ENCODE measurements around the gene GBX2.

GBX2 gene

DNA sequence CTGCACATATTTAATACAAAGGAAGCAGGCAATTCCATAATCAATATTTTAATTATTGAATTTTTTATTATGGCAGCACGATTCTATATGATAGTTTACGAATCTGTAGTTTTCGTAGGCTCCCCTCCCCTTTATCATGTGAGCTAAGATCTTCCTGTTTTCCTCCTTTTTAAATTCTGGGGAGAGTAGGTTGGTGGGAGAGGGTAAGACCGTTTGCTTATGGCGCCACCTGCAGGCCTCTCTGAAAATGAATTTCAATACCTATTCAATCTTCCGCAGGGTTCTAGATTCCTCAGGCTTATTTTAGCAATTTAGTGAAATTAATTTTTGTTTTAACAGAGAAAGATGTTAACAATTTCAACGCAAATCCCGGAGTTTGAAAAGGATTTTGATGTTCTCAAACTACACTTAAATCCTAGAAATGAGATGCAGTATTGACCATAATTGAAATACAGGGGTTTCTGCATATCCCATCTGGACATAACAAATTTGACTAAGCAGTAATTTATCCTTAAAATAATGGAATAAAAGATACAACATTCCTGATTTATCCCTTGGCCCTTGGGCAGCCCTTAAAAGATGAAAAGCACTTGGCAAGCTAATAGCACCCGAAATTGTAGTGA lies 12.8 kb upstream of the GBX2 start:
- DNase-seq (ENCODE audit: low read depth in 2 of 2), result peak; percentile 17 to 34

DNA sequence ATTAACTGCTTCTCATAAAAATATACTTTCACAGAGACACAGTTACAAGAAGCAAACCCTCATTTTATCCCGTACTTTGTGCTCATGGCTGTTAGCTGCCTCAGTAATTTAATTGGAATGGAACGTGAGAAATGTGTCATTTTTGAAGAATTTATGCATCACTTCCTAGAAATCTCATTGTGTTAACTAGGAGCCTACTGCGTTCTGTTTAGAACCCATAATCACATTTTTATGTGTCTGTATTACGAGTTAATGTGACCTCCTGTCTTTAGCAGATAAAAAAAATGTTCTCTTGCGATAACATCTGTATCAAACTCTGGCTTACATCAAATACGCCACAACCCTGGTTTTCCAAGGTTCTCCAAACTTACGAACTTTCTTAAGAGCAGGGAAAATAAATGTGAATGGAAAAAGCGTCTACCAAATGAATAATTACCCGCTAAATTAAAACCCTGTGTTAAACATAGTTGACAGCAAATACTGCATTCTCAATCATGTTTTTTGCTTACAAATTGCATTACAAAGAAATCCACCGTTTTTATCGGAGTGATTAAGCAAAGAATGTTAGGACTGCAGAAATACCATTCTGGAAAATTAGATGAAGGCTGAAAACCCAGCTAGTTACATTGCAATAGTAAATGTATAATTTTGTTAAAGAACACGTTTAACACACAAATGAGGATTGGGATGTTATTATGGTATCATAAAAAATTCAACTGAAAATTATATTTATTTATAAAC lies 12.1 kb upstream of the GBX2 start:
- no peak for DNase-seq (ENCODE audit: low read depth in 2 of 2)

DNA sequence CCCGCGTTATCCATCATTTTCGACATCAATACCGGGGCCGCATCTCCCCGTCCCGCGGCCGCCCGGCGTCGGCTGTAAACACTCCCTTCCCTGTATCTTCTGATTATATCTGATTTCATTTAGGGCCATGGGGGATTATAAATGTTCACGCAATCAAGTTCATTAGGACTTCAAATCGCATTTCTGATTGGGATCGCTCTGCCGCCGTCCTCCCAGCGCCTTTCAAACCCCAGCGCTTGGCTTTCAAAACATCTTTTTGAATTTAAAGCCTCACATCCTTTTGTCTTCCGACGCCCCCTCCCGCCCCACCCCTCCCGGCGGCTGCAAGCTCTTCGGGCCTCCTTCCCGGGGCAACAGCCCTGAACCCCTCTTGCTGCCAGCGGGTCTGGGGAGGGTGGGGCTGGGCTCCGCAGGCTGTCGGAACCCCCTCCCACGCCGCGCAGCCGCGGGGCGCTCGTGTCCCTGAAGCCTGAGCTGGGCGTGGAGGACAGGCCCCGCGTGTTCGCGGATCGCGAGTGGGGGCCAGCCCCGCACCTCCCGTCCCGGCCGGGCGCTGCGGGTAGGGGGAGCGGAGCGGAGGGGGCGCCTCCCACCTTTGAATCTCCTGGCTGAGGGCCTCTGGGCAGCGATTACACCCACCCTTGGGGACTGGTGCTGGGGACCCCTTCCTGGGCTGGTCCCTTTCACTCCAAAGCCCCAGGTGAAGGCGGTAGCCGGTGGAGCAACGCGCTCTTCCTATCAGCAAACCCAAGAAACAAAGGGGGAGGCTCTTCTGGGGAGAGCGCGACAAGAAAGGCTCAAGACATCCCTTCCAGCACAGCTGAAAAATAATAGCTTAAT lies 11.3 kb upstream of the GBX2 start:
- no peak for DNase-seq (ENCODE audit: low read depth in 2 of 2)

DNA sequence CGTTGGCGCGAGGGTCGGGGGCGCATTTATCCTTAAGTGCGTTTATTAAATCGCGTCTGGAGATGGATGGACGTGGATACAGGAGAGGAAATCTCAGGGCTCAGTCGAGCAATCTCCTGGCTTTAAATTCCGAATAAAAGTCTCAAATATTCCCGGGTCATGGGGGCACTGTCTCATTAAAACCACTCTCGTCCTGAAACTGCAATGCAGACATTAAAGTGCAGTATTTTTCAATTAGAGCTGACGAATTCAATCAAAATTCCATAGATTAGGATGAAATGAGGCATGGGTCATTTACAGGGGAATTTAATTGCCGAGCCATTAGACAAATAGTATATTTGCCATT lies 10.7 kb upstream of the GBX2 start:
- DNase-seq (ENCODE audit: low read depth in 2 of 2), result no peak

DNA sequence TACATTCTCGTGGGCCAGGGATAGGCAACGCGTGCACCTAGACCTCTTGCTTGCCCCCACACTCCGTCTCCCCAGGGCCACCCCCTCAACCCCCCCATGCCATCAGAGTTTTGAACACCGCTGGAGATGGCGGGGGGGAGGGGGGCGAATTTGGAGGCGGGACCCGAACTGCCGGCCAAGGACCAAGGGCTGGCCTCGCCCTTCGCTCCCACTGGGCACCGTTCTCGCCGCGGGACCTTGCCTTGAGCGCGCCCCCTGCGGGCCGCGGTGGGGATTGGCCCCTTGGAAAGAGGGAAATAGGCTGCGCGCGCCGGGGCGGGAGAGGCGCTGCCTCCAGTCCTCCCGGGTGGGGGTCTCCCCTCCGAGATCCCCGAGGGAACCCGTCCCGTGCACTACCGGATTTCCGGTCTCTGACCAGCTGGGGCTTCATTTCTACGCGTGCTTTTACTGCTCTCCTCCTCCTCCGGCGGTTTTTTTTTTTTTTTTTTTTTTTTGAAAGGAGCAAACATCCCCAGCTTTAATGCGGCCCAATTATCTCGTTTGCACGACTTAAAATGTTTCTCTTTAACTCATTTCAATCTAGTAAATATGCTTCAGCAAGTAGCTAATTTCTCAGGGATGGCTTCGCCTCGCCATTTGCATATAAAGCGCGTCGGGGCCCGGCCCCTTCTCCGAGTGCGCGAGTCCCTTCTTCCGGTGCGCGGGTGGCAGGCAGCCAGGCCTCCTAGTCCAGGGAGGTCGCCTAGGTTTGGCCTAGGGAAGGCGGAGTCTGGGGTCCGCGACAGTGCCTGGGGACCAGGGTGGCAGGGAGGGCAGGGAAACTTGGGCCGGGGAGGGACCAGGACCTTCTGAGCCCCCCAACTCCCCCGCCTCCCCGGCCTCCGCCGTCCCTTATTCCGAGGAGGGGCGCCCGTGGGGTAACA lies 10.0 kb upstream of the GBX2 start:
- peak in 1 of 2 donors; percentile 32 for DNase-seq (ENCODE audit: low read depth in 2 of 2)

DNA sequence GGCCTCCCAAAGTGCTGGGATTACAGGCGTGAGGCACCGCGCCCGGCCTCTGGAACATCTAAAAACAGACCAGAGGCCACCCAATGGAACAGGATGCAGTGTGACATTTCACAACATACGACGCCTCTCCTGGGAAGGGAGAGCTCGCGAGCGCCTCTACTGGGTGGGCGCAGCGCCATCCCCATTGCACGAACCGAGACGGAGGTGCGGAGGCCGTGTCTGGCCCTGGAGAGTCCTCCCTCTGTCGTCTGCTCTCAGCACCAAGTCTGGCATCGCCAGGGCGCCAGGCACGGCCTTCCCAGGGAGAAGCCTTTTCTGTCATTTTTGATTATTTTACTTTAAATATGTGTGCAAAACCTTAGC lies 9.4 kb upstream of the GBX2 start:
- DNase-seq (ENCODE audit: low read depth in 2 of 2), result peak in 1 of 2 donors; percentile 31

DNA sequence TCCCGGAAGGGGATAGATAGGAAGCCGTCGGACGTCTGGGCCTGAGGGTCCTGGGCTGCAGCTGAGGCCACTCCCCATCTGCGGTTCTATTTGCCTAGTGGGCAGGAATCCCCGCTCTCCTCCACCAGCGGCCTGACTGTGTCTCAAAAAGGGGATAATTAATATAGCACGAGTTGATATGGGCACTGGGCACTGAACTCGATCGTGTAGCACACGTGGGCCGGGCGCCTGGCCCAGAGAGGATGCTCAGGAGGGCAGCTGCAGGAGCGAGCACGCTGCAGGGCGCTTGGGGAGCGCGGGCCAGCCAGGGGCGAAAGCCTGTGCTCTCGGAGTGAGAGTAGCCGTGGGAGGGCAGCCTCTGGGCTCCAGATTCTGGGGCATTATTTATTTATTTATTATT lies 8.8 kb upstream of the GBX2 start:
- no peak for DNase-seq (ENCODE audit: low read depth in 2 of 2)

DNA sequence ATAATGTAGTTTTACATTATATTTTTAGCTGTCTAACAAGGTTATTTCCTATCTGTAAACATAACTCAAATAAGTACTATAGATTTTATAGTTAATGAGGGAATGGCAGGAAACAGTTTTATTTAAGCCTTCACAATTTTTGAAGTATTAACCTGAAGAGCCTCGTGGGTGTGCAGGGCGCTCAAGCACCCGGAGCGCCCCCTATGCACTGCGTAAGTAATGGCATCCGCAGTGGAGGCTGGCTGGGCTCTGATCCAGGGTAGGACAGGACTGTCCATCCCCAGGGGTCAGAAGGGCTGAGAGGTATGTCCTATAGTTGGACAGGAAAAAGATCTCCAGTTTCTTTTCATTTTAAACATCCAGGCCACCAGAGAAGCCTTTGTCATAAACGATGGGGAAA lies 8.2 kb upstream of the GBX2 start:
- no peak for DNase-seq (ENCODE audit: low read depth in 2 of 2)

DNA sequence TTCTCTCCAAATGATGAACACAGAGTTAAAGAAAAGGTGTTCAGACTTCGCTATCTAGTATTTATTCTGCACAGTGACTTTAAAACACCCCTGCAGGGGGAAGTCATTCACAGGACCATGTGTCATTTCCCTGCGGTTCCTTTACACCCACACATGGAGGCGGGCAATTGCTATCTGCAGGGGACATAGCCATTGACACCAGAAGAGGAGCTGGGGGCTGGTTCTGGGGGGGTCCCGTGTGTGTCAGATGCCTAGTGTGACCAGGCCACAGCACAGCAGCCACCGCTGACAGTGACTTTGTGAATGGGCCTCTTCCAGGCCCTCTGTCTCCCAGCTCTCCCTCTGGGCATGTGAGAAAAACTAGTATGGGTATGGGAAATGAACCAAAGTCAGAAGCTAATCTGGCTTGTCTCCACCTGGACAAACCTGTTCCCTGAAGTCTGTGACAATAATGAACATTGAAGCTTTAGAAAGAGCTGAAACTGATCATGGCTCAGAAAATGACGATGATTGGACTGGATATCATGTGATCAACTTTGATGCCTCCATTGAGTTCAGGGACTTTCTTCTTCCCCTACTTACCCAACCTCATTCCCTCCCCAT lies 7.5 kb upstream of the GBX2 start:
- DNase-seq (ENCODE audit: low read depth in 2 of 2), result no peak

DNA sequence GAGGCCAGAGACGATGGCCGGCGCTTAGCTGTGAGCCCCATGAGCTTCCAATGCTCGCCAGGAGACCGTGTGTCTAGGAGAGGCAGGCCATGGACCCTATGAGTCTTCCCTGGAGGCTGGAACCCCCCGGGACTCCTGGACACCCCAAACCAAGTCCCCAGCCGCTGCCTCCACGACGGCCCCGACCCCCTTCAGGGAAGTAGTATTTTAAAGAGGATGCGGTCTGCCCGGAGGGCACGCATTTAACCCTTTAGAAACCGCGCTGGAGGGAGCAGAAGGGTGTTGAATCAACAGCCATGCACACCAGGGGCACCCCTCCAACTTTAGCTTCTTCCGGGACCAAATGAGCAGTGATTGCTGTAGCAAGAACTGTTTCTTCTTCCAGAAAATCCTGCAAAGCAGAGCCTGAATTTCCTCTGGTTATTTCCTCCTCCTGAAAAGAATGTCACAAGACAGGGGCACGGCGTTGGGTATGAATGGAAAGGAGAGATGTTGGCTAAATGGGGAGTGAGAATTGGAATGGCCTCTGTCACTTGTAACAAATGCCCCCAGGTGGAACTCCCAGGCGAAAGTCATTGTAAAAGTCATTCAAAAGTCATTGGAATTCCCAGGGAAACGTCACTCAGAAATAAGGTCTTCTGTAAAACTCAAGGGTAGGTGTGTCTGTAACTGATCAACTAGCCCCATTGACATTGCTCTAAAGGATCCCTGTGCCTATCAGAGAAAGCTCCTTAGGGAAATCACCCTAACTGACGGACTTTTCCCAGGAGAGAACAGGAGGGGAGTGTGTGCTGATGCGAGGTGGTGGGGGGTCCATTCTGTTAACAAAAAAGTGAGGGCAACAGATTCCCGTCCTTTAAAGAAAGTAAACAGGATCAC lies 5.8 kb upstream of the GBX2 start:
- DNase-seq (ENCODE audit: low read depth in 2 of 2), result no peak

DNA sequence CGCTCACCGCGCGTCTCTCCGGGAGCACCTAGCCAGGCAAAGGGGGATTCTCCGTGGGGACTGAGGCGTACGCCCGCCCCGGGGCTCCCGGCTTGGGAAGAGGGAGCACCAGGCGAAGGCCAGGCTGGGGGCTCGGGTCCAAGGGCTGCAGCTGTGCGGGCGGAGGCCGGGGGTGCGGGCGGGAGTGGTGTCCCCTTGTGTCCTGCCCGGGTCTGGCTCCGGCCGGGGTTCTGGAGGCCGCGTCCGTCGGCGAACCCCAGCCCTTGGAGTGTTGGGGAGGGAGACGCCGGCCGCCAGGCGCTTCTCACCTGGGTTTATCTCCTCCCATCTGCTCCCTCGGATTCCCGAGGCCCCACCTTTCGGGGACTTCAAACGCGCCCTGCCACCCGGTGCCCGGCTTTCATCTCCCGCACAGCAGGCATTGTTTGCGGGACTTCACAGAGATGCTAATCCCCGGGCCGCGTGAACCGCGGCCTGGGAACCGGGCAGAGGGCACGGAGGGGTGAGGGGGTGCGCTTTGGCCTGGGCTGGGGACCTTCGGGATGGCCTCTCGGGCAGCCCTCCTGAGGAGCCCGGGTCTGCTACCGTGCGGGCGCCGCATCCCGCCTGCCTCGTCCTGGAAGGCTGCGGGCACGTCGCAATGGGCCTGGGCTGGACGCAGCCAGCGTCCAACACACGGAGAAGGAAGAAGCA lies 5.0 kb upstream of the GBX2 start:
- DNase-seq (ENCODE audit: low read depth in 2 of 2), result no peak

DNA sequence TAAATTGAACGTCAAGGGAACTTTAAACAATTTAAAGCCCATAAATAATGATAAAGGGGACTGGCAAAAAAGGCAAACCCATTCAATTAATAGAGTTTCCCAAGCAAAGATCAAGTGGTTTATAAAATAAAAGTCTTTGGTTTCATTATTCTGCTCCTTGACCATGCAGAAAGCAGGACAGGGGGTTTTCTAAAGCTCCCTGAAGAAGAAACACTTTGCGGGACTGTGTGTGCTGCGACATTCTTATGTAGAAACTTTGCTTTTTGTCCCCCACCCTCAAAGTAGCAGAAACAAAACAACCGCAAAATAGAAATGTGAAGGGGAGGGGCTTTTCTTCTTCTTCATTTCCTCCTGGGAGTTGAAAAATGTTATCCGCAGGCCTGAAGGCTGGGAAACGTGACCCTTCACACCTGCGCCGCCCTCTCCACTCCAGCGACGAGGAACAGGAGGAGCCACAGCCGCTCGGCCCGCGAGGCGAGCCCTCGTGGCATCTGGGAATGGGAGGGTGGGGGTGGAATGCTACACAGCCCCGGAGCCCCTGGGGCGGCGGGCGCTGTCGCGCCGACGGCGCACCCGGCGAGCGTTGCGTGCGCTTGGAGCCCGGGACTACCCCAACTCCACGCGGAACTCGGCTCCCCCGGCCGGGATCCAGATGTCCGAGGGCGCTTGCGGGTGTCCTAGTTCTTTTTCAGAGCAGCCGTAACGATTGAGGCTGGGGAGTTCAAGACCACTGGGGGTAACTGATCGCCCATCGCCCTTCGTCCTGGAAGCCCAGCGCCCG lies 4.3 kb upstream of the GBX2 start:
- no peak for DNase-seq (ENCODE audit: low read depth in 2 of 2)

DNA sequence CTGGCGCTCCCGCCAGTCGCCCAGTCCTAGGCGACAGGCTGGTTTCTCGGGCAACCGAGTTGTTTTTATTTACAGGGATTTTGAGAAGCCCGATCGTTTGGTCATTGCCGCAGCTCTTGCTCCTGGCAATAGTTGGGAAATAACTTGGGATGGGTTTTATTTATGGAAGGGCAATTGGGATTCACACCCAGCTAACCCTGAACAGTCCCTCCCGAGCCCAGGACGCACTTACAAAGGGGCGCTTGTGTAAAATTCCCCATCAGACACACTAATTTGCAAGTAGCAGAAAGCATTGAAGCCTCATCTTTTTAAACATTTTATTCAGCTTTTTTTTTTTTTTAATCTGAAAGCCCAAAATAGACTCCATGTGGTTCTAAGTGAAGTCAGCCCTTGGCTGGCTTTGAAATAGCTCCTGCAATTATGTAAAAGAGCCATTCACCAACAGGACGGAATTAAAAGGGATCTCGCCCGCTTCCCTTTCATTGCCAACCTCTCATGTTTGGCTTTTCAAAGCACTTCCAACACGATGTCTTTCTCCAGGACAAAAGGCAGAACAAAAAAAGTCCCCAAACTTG lies 3.6 kb upstream of the GBX2 start:
- DNase-seq (ENCODE audit: low read depth in 2 of 2), result no peak

DNA sequence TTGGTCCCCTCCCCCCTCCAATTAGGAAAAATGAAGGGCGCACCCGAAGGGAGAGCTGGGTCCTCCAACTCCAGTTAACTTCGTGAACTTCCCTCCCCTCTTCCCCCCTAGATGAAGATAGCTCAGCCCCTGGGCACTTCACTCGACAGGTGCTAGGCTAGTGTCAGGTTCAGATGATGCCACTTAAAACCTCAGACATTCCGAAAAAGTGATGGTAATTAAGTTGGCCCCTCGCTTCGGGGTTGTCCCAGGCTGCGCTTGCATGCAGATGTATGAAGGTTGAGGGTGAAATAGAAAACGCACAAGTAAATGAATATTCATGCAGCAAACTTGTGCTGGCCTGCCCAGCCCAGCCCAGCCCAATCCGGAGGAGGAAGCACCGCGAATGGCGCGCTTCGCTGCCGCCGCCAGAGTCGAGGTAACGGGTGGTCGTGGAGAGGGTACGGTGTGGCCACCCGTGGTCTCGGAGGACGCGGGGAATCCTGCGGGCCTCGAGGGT lies 3.0 kb upstream of the GBX2 start:
- DNase-seq (ENCODE audit: low read depth in 2 of 2), result no peak

DNA sequence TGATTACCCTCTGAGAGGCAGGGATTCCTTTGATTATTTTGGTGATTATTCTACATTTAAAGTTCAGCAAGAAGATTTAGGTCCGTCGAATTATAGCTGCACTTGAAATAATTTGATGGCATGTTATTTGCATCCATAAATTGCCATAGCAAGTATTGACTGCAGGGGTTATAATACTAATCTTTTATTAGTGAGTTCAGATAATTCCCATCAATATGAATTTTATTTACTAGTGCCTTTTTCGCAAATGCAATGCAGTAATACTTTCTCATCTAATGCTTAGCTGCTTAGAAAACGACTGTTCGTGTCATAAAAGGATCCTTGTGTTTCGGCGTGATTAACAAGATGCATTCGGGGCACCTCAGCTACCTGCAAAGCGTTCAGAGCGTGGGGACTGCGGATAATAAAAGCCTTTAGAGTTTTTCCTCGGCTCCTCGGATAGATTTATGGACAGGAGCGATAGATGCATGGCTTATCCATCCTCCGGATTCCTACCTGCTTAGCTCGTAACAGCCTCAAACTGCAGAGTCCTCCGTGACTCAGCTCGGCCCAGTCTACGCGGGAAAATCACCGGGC lies 2.5 kb upstream of the GBX2 start:
- no peak for DNase-seq (ENCODE audit: low read depth in 2 of 2)

DNA sequence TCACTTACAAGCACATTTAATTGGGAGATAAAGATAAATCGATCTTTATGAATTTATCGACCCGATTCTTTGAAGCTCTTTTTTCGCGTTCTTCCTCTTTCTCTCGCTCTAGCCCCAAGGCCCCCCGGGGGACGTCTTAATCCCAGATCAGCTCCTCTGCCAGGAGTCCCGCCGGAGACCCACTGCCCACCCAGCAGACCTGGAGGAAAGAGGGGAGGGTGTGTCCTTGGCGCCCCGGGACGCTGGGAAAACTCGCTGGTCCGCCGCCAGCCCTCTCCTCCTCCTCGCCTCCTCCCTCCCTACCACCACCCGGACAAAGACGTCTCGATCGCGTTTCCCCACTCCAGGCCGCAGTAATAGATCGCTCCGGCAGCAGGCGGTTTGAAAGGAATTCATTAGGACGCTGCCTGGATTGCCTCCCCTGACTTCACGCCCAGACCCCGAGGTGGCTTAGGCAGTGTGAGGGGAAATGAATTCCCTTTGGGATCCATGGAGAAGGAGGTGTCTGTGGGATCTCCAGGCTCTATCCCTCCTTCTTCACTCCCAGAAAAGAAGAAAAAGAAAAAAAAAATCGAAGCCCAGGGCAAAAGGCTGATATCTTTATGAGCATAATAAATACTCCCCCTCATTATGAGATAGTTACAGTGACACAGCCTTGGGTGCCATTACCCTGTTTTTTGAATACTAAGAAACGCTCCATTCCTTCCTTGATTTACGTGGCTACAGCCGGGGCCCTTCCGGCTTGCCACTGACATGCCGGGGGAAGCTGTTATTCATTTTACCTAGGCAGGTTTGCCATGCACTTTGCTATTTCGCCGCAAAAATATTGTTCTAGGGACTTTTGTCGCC lies 1.8 kb upstream of the GBX2 start:
- DNase-seq (ENCODE audit: low read depth in 2 of 2), result no peak

DNA sequence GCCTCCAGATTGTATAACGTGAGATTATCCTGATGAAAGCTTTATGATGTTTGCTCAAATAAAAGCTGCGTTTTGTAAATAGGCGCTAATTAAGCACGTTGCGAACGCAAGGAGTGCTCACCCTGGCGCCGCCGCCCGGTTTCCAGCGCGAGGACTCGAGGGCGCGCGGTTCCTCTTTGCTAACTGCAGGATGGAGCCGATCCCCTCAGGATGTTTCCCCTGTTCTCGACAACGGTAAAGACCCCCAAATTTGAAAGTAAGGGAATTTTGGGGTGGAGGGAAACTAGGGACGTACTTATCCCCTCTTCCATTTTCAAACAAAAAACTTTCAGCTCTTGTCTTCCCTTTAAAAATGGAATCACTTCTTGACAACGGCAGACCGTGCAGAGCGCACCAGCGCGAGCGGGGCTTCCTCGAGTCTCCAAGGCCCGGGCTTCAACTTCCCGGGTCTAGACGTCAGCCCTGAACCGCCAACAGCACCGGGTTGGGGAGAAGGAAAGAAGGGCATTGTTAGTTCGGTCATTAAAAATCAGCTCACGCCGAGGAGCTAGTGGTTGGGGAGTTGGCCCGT lies 1.1 kb upstream of the GBX2 start:
- DNase-seq (ENCODE audit: low read depth in 2 of 2), result no peak

Data from activated CD4-positive, alpha-beta T cell treated with anti-CD3 and anti-CD28 coated beads for 24 hours (primary cell).